ENCODE data around the gene COL28A1. TPM values are rescaled to one million over a fixed set of nuclear protein-coding genes. Genes with fewer than 3 reads are reported as not detected.
"Not testable (repeated sequence)": the region's sequence is repeated elsewhere in the genome, so short reads cannot be mapped to it uniquely, and the experiment has no call there.

The COL28A1 gene
- polyA plus RNA-seq, 1 donor: 1.1 TPM

GRCh38 chr7:7417414-7417813 lies 118.3 kb downstream of the COL28A1 start:
- no peak for DNase-seq (ENCODE audit: low read depth)

- no peak for DNase-seq (ENCODE audit: low read depth)
These were observed 119.4 kb downstream of the COL28A1 start for GRCh38 chr7:7416031-7416858.

- no peak for DNase-seq (ENCODE audit: low read depth)
These were observed 120.7 kb downstream of the COL28A1 start for GRCh38 chr7:7414791-7415603.

- no peak for DNase-seq (ENCODE audit: low read depth)
These were observed 127.5 kb downstream of the COL28A1 start for GRCh38 chr7:7408001-7408770.

- DNase-seq (ENCODE audit: low read depth): no peak
These were observed 130.2 kb downstream of the COL28A1 start for GRCh38 chr7:7405461-7405860.

- DNase-seq (ENCODE audit: low read depth): no peak
These were observed 136.0 kb downstream of the COL28A1 start for GRCh38 chr7:7399707-7400106.

GRCh38 chr7:7395785-7396184 lies 139.9 kb downstream of the COL28A1 start:
- DNase-seq (ENCODE audit: low read depth): no peak

GRCh38 chr7:7388164-7388563 lies 147.5 kb downstream of the COL28A1 start:
- not testable (repeated sequence) for DNase-seq (ENCODE audit: low read depth)

- DNase-seq (ENCODE audit: low read depth): no peak
These were observed 150.3 kb downstream of the COL28A1 start for GRCh38 chr7:7385421-7385820.

GRCh38 chr7:7384228-7384627 lies 151.4 kb downstream of the COL28A1 start:
- DNase-seq (ENCODE audit: low read depth): no peak

- DNase-seq (ENCODE audit: low read depth): no peak
These were observed 160.1 kb downstream of the COL28A1 start for GRCh38 chr7:7375538-7375937.

- DNase-seq (ENCODE audit: low read depth): no peak
These were observed 165.6 kb downstream of the COL28A1 start for GRCh38 chr7:7370076-7370475.

- no peak for DNase-seq (ENCODE audit: low read depth)
These were observed 166.5 kb downstream of the COL28A1 start for GRCh38 chr7:7369134-7369533.

- DNase-seq (ENCODE audit: low read depth): no peak
These were observed 181.0 kb downstream of the COL28A1 start for GRCh38 chr7:7354674-7355073.

GRCh38 chr7:7352845-7353244 lies 182.8 kb downstream of the COL28A1 start:
- DNase-seq (ENCODE audit: low read depth): no peak

- no peak for DNase-seq (ENCODE audit: low read depth)
These were observed 183.8 kb downstream of the COL28A1 start for GRCh38 chr7:7351832-7352231.

- no peak for DNase-seq (ENCODE audit: low read depth)
These were observed 184.5 kb downstream of the COL28A1 start for GRCh38 chr7:7351156-7351555.

- no peak for DNase-seq (ENCODE audit: low read depth)
These were observed 186.5 kb downstream of the COL28A1 start for GRCh38 chr7:7349156-7349555.

GRCh38 chr7:7347045-7347444 lies 188.6 kb downstream of the COL28A1 start:
- no peak for DNase-seq (ENCODE audit: low read depth)

- no peak for DNase-seq (ENCODE audit: low read depth)
These were observed 191.1 kb downstream of the COL28A1 start for GRCh38 chr7:7344583-7344982.

- no peak for DNase-seq (ENCODE audit: low read depth)
These were observed 199.8 kb downstream of the COL28A1 start for GRCh38 chr7:7335909-7336308.

GRCh38 chr7:7335215-7335614 lies 200.5 kb downstream of the COL28A1 start:
- no peak for DNase-seq (ENCODE audit: low read depth)

Data from forelimb muscle (tissue), 1 donor.